Adrenal gland (tissue), 5 donors: ENCODE data around the gene MALAT1.

Experiments used
- CTCF ChIP-seq, 6 experiments: fragments of 450-650 bp in 4 of 6; fragments of 200-600 bp in 2 of 6; sonication (generic) in 1 of 6; IDR thresholded peaks; 1 replicate in 5 of 6; 2 replicates in 1 of 6; pipeline versions ENCODE4 v1.5.1 to v1.8.0; 2016 to 2021; ENCODE audit warnings: antibody characterized with exemption in 6 of 6, mild to moderate bottlenecking in 2 of 6, moderate library complexity in 1 of 6
- POLR2A ChIP-seq, 2 donors: fragments of 450-650 bp; IDR thresholded peaks; one replicate each; pipeline ENCODE4 v1.6.1; 2017; ENCODE audit warnings: antibody characterized with exemption in 2 of 2, mild to moderate bottlenecking in 2 of 2, moderate library complexity in 1 of 2
- donor health status: DM: no; HTN: no; CAD: no.

- TF ChIP-seq CTCF (IDR thresholded peaks at IDR 0.05) (no peak), POLR2A (IDR thresholded peaks at IDR 0.05) (no peak)
Observed at GRCh38 chr11:65528819-65529350, 30.0 kb downstream of the MALAT1 start.
